ENCODE data around the gene SUPT3H.

SUPT3H gene

GRCh38 chr6:44842616-44843015, 535.1 kb downstream of the SUPT3H start:
- TF ChIP-seq, protein P1, sequence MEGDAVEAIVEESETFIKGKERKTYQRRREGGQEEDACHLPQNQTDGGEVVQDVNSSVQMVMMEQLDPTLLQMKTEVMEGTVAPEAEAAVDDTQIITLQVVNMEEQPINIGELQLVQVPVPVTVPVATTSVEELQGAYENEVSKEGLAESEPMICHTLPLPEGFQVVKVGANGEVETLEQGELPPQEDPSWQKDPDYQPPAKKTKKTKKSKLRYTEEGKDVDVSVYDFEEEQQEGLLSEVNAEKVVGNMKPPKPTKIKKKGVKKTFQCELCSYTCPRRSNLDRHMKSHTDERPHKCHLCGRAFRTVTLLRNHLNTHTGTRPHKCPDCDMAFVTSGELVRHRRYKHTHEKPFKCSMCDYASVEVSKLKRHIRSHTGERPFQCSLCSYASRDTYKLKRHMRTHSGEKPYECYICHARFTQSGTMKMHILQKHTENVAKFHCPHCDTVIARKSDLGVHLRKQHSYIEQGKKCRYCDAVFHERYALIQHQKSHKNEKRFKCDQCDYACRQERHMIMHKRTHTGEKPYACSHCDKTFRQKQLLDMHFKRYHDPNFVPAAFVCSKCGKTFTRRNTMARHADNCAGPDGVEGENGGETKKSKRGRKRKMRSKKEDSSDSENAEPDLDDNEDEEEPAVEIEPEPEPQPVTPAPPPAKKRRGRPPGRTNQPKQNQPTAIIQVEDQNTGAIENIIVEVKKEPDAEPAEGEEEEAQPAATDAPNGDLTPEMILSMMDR (IDR thresholded peaks at IDR 0.05) = no peak
- no peak for DNase-seq (ENCODE audit: low spot score)
- Histone ChIP-seq H3K27ac (no peak overlapping the region), H3K4me3 (no peak overlapping the region)

- no peak overlapping the region for H3K27ac ChIP-seq
- no peak for DNase-seq (ENCODE audit: low spot score)
- H3K4me3 ChIP-seq = no peak overlapping the region
- TF ChIP-seq, protein P1 (IDR thresholded peaks at IDR 0.05) = no peak
These were observed 535.9 kb downstream of the SUPT3H start for GRCh38 chr6:44841829-44842228.

- no peak for DNase-seq (ENCODE audit: low spot score)
- H3K4me3 ChIP-seq = no peak overlapping the region
- H3K27ac ChIP-seq = no peak overlapping the region
- TF ChIP-seq, protein P1 (IDR thresholded peaks at IDR 0.05) = no peak
These were observed 540.0 kb downstream of the SUPT3H start for GRCh38 chr6:44837741-44838140.

- no peak for DNase-seq (ENCODE audit: low spot score)
- Histone ChIP-seq H3K4me3 (no peak overlapping the region), H3K27ac (no peak overlapping the region)
- TF ChIP-seq, protein P1 (IDR thresholded peaks at IDR 0.05) = no peak
These were observed 540.5 kb downstream of the SUPT3H start for GRCh38 chr6:44837255-44837654.

DNA sequence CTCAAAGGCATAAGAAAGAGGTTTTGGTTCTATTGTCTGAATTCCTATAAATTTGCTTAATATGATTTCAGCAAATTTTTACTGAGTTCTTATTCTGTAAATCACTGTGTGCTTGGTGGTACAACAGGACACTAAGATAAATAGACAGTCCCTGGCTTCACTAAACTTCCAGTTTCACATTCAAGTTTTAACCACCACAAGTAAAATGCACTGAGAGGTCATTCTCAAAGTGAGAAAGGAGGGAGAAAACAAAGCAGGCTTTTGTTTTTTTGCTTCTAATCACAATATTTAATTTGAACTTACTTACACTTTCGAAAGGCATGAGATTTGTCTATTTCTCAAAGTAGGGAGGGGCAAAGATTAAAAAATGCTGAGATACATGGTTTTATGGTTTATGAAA, 544.5 kb downstream of the SUPT3H start:
- TF ChIP-seq, protein P1 (IDR thresholded peaks at IDR 0.05) = no peak
- DNase-seq (ENCODE audit: low spot score) = no peak

DNA sequence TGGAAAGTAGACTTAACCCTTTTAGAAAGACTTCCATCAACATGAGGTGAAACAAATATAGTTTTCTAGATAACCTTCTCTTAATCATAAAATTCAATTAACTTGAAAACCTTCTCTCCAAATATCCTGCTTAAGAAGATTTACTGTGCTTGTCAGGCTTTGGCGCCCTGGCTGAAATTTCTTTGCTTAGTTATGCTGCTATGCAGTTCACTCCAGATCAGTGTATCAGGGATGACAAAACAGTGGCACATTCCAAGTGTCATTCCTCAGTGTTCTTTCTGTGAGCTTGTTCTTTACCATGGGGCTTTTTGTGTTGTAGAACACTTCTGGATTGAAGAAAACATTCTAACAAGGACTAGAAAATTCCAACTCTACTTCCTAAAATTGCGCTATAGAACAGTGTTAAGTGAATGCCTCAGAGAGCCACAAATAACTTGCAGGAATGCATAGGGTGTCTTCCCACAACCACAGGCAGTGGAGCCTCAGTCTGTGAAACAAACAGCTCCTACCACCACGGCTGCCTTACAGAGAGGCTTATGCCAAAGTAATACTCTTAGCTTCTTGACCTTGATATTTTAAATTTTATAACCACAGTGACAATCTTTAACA, 546.6 kb downstream of the SUPT3H start:
- Histone ChIP-seq H3K27ac (no peak overlapping the region), H3K4me3 (no peak overlapping the region)
- TF ChIP-seq, protein P1 (IDR thresholded peaks at IDR 0.05) = no peak
- no peak for DNase-seq (ENCODE audit: low spot score)

More for the DNA sequence above, 544.5 kb downstream of the SUPT3H start:
- Histone ChIP-seq H3K27ac (no peak overlapping the region), H3K4me3 (no peak overlapping the region)

- Histone ChIP-seq H3K27ac (no peak overlapping the region), H3K4me3 (no peak overlapping the region)
- TF ChIP-seq, protein P1 (IDR thresholded peaks at IDR 0.05) = no peak
- DNase-seq (ENCODE audit: low spot score) = no peak
These were observed 547.9 kb downstream of the SUPT3H start for GRCh38 chr6:44829836-44830235.
